Activated CD8-positive, alpha-beta memory T cell treated with anti-CD3 and anti-CD28 coated beads, Interleukin-2, amount 50 U/mL, for 1 hour (primary cell): ENCODE results near the gene ADIPOR2.

Experiments
- DNase-seq: peaks from one replicate; pipeline ENCODE4 v3.0.0-alpha.2; 2020; ENCODE audit errors: extremely low read depth

Gene ADIPOR2, protein sequence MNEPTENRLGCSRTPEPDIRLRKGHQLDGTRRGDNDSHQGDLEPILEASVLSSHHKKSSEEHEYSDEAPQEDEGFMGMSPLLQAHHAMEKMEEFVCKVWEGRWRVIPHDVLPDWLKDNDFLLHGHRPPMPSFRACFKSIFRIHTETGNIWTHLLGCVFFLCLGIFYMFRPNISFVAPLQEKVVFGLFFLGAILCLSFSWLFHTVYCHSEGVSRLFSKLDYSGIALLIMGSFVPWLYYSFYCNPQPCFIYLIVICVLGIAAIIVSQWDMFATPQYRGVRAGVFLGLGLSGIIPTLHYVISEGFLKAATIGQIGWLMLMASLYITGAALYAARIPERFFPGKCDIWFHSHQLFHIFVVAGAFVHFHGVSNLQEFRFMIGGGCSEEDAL

DNA sequence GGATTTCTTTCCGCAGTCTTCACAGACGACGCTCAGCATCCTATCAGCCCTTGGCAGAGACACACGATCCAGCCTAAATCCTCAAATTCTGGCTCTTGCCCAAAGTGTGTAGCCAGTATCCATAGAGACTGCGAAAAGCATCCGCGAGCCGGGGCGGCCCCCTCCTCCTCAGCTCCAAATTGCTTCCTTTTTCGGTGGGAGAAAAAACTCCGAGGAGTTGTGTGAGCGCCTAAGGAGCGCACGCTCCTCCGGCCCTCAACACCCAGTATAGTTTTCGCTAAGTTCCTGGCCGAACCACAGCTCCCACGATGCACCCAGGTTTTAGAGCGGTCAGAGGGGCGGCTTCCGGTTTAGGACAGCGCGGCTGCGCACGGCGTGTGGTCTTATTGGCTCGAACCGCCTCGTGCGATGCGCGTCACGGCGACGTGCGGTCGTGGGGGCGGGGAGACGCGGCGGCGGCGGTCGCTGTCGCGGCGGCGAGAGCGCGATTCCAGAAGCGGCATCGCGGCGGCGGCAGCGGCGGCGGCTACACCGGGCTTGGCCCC lies at the start of gene ADIPOR2:
Gene ADIPOR2 (plus strand): TSS at position 493 of the 545 bp plus-strand sequence. CDS start 63,274 bp downstream, outside the sequence.
- peak; percentile 83 for DNase-seq

DNA sequence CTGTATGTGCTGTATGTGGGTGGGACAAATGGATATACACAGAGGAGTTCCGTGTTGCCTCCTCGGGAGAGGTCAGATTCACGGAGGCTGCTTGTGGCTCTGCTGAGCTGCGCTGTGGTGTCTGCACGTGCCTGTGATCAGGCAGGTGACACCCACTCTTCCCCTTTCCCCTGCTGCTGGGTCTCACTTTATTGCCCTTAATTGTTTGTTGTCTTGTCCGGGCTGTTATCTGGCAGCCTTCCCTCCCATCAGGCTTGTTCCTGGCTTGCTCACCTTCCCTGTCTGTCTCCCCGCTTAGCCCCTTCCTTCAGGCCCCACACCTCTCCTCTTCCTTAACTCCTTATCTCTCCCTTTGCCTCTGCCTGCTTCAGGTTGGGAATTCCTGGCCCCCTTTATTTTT lies 48.4 kb upstream of the ADIPOR2 start:
- DNase-seq = no peak

DNA sequence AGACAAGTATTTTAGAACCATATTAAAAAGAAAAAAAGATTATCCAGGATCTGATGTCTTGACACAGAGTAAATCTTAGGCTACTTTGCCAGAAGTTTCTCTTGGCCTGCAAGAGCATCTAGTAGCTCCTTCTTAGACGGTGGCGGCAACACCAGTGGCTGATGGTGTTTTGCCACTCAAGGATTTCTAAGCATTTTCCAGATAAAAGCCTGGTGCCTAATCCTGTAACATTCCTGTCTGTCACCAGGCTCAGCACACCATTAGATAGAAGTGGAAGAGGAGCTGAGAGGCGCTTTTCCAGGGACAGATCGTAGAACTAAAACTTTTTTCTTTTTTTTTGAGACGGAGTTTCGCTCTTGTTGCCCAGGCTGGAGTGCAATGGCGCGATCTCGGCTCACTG lies 47.8 kb upstream of the ADIPOR2 start:
- DNase-seq = no peak

DNA sequence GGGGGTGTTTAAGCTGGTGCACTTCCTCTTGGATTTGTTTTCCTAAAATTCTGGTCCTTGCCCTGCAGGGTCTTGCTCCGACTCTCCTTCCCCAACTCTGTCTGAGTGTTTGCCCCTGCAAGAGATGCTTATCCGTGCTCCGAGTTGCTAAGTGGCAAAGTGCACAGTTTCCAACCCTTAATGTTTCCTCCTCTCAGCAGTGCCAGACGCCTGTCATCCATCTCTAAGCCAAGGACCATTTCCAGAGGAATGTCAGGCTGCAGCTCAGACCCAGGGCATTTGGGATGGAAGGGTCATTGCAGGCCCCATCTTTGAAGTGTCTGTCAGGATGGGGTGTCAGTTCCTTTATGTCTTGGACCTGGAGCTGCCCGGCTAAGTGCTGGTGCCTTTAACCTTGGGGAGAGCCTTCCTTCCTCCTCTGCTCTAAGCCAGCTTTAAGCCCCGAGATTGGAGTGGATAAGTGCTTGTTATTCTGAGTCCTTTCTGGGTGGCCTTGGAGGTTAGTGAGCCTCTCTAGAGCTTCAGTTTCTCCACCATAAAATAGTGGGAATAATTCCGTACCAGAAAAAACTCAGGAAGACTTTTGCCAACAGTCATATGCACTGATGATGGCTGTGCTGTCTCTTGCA lies 46.9 kb upstream of the ADIPOR2 start:
- no peak for DNase-seq

DNA sequence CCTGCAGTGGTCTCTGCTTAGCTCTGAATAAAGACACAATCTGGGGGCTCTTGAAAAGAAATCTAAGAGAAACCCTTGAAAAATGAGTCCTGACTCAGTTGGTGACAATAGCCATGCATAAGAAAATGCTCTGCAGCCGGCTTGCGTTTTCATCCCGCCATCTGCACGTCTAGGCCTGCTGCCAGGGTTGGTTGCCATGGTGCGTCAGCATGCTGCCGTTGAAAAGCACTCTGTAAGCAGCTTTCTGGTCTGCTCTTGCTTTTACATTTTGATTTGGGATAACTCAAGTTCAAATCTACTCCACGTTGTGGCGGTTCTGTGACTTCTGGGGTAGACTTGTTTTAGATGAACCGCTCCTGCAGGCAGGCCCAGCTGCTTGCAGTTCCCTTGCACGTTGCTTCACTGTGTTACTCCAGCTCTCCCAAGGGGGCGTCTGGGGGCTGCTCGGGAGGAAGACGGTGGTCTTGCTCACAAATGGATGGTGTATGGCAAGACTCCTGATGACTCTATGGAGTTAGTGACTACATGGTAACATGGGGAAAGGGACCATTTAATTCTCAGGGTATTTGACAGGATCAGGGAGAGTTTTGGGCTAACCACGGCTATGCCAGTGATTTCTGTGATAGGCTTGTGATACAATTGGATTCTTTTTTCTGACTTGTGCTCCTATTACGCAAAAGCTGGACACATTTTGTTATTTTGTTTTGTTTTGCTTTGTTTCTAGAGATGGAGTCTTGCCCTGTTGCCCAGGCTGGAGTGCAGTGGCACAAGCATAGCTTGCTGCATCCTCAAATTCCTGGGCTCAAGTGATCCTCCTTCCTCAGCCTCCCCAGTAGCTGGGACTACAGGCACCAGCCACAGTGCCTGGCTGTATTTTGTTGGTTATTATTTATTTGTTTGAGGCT lies 46.1 kb upstream of the ADIPOR2 start:
- DNase-seq = no peak

DNA sequence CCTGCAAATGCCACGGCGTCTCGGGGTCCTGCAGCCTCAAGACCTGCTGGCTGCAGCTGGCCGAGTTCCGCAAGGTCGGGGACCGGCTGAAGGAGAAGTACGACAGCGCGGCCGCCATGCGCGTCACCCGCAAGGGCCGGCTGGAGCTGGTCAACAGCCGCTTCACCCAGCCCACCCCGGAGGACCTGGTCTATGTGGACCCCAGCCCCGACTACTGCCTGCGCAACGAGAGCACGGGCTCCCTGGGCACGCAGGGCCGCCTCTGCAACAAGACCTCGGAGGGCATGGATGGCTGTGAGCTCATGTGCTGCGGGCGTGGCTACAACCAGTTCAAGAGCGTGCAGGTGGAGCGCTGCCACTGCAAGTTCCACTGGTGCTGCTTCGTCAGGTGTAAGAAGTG lies 45.1 kb upstream of the ADIPOR2 start:
- DNase-seq = no peak

DNA sequence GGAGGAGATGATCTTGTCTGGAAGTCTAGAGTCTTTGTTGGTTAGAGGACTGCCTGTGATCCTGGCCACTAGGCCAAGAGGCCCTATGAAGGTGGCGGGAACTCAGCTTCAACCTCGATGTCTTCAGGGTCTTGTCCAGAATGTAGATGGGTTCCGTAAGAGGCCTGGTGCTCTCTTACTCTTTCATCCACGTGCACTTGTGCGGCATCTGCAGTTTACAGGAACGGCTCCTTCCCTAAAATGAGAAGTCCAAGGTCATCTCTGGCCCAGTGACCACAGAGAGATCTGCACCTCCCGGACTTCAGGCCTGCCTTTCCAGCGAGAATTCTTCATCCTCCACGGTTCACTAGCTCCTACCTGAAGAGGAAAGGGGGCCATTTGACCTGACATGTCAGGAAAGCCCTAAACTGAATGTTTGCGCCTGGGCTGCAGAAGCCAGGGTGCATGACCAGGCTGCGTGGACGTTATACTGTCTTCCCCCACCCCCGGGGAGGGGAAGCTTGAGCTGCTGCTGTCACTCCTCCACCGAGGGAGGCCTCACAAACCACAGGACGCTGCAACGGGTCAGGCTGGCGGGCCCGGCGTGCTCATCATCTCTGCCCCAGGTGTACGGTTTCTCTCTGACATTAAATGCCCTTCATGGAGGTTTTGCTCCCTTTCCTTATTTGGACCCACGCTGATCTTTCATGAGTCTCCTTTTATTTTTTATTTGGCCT lies 44.1 kb upstream of the ADIPOR2 start:
- DNase-seq = no peak

DNA sequence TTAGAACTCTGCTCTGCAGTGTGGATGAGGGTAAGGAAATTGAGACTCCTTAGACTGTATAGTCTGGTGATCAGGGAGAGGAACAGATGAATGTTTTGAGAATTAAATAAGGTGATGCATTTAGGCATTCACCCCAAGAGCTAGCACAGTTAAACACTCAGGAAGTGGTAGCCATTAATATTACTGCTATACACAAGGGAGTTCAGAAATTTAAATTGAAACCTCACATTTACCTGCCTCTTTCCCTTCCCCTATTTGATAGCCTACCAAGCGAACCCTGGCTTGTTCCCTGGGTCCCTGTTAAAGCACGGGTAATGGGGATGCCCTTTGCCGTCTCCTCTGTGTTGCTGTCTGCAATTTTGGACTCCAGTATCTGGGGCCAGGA lies 43.6 kb upstream of the ADIPOR2 start:
- DNase-seq = no peak

DNA sequence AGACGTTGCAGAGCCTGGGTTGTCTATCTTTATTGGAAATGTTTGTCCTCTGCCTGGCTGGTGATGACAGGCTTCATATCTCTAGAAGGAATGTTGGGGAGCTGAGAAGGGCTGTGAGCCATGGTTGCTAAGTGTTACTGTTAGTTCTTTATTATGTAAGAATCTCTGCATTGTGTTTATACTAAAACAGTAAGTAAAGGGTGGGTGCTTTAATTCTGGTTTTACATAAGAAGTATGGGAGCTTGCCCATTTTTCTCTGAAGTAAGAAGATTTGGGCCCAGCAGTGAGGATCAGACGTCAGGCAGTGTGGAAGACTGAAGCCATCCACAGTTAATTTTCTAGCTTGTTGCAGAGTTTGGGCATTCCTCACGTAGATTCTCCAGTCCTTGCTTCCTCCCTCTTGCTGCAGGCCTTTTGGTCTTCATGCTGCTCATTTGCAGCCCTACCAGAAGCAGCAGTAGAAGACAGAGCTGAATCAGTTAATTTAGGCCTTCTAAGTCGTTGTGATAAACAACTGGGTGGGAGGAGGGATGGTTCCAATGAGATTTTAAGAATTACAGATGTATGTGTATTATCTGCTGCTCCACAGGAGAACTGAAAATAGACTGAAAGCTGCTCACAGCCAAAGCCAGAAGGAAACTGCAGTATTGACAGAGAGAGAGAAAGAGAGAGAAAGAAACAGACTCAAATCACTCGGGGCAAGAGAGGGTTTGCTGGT lies 40.5 kb upstream of the ADIPOR2 start:
- no peak for DNase-seq

DNA sequence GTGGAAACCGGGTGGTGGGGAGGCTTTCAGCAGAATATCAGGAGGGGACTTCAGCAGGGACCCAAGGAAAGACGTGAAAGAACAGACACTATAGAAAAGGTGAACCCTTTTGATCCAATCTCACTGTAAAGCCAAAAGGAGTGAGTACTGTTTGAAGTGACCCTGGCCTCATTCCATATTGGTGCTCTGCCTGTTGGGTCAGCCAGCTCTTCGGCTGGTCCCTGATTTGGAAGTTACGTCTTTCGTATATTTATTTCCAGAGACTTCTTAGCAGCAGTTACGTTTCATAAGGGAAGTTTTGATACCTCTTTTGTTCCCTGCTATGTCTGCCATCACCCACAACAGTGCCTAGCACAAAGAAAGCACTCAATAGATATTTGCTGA lies 39.9 kb upstream of the ADIPOR2 start:
- no peak for DNase-seq

DNA sequence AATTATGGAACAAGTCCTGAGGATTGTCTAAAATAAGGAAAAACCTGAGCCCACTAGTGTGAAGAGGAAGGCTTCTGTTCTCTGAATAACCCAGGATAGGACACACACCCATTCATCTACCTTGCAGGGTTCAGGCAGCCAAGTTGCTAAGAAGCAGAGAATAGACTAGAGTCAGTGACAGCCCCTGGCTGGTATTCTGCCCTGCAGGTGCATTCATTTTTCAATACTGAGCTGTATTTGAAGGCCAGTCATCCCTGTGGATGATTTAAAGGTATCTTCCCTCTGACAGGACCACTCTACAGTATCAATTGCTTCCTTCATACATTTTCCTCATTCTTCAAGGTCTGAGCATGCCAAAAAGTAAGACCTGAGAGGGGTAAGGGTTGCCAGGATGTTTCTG lies 38.9 kb upstream of the ADIPOR2 start:
- no peak for DNase-seq

DNA sequence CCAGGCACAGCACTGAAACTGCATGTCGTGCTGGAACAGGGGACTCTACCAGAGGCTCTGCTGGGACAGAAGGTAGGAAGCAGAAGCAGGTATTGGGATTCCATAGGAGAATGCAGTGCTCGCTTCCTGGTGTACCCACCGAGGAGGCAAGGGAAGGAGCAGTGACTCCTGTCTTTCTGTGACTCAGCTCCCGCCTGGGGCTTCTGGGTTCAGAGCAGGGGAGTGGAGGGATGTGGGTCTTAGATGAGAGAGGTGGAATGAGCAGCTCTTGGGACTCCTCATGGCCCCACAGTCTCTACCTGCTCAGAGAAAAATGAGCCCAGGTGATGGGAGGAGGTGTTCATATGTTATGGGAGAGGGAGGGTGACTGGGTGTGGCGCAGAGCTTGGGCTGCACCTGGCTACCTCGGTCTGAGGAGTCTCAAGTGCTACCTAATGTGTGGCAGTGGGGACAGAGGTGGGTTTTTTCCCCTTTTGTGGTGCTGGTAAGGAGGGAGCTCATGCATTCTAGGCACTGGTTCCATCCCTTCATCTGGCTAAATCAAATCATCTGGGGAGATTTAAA lies 35.6 kb upstream of the ADIPOR2 start:
- DNase-seq = no peak

DNA sequence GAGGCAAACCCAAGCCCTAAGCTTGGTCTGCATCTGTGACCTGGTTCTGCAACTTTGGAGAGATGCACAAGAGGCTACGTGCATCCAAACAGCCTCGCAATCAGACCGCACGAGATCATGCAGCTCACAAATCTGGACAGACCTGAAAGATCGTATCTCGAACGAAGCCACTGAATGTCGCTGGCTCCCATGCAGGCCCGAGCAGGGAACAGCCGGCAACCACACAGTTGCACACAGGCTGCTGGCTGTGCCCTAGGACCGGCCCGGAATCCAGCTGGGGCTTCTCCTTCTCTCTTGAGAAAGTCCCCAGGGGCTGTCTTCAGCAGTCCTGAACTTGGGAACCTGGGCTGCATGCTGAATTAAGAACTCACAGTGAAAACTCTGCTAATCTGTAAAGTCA lies 34.0 kb upstream of the ADIPOR2 start:
- DNase-seq = no peak

DNA sequence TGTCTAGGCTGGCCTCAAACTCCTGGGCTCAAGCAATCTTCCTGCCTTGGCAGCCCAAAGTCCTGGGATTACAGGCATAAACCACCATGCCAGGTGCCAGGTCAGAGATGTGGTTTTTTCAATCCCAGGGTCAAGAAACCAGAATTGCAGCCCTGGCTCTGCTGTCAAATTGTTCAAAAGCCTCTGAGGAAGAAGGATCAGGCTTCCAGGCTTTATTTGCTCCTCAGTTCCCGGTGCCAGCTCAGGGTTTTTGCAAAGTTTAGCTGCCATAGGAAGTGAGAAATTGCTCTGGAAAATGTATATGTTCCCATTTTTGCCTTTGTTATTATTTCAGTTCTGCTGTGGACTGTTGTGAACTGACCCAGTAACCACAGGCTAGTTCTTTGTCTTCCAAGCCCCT lies 33.2 kb upstream of the ADIPOR2 start:
- no peak for DNase-seq

DNA sequence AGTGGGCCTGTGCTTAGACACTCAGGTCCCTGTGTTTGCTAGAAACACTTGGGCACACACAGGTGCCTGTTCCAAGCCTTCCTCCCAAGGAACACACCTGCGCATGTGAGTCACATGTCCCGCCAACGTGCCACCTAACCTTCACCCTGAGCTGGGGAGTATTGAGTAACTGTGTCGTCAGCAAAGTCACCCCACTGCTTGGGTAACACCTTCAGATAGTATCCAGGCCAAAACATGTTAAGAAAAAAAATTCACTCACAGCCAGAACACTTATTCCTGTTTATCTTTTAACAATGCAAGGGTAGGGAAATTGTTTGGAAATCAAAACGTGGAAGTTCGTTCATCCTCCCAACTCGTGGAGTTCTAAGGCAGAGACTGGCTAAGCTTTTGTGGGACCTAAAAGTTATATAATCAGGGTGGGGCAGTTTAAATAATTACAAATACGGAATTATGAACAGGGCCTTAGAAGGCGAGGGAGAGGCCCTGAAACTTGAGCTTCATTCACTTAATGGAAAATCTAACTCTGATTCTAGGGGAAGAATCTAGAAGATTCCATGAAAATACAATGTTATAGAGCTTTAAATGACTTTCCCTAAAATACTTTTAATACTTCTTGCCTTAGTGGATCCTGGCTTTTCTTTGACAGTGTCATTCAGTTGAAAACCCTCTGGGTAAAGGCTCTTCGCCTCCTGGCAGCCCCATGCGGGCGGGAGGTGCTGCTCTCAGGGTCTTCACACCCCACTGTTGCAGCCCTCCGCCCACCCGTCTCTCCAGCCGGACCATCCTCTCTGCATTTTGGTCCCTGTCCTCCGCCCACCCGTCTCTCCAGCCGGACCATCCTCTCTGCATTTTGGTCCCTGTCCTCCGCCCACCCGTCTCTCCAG lies 30.3 kb upstream of the ADIPOR2 start:
- no peak for DNase-seq

DNA sequence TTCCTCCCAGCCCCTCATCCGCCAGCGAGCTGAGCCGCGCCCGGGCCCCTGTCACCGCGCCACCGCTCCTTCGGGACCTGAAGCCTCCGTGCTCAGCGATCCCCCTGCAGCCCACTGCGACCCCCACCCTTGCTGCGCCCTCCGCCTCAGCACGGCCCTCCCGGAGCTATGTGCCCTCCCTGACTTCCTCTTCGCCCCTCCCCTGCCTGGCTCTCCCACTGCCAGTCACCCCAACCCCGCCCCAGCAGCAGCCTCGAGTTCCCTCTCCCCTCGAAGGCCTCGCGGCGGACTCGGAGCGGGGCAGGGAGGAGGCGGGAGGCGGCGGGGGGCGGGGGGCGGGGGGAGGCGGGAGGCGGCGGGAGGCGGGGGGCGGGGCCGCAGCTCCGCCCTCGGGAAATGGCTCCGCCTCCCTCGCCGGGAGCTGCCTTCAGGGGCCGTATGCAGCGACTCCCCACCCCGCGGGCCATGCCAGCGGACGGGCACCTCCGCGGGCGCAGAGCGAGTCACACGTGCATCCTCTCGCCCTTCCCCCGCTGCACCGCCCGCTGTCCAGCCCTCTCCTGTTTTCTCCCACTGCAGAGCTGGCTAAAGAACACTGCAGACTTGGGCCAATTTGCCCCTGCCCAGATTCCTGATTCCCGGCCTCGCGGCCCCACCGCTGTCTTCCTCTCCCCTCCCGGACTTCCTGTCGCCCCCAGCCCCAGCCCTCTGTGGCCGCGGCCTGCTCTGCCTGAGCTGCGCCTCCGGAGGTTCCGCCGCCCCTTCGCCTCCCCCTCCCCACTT lies 29.1 kb upstream of the ADIPOR2 start:
- DNase-seq = peak; percentile 56

DNA sequence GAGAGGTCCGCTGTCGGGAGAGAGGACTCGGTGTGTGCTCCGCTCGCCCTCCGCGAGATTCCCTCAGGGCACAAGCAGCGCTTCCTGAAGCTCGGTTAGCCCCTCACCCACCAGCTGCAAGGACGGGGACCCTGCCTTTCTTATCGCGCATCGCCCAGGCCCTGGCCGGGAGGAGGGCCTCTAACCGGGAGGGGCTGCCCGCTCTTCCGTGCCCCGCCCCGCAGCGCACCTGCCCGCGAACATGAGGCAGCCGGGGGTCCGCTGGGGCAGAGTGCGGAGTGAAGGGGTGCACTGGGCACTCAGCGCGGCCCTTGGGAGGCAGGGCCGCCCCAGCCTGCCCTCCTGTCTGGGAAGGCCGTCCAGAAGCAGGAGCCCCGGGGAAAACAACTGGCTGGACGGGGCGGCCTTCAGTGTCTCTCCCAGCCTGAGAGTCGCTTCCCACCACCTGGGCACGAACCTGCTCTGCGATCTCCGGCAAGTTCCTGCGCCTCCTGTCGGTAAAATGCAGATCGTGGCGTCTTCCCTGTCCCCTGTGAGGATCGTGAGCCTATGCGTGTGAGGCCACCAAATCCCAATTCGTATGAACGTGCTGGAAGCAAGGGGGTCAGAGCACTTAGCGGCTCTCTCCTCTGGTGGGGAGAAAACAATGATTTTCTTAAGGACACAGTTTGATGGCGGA lies 28.0 kb upstream of the ADIPOR2 start:
- DNase-seq = no peak

DNA sequence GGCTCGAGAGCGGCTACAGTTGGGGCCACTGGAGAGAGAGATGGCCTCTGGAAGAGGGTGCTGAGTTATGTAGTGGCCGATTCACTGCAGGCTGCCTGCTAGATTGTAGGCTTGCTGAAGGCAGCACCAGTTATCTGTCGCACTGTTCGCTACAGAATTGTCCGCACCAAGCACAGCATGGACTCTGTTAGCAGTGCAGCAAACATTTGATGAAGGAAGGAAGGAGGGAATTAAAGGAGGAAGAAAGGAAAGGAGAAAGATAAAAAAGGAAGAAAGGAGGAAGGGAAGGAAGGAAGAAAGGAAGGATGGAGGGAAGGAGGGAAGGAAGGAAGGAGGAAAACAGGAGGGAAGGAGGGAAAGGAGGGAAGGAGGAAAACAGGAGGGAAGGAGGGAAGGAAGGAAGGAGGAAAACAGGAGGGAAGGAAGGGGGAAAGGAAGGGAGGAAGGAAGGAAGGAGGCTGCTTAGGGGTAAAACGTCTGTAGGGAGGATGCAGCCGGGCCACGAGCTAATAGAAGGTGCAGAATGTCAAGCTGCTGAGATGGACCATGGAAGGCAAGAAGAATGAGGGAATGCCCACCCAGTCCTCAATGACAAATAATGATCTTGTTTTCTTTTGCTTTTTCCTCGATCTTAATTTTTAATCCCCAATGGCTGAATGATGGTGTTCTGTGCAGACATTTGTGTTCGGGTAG lies 27.3 kb upstream of the ADIPOR2 start:
- no peak for DNase-seq
